Neural cell (in vitro differentiated cells): Measurements from ENCODE around the gene NTHL1. TPM values are rescaled to one million over a fixed set of nuclear protein-coding genes. Genes with fewer than 3 reads are reported as not detected.

Experiments used
- H2AFZ ChIP-seq: fragments of 200-600, 300-800 bp; sonication (generic), shearing (Covaris generic); 2 replicates; pipeline ENCODE4 v1.6.0; 2014; ENCODE audit warnings: low read depth, mild to moderate bottlenecking, antibody characterized with exemption, low read length, moderate library complexity
- H3F3A ChIP-seq: fragments of 200-600 bp; shearing (Covaris generic); 2 replicates; pipeline ENCODE4 v1.6.1; 2016; ENCODE audit warnings: mild to moderate bottlenecking, moderate library complexity, mixed read lengths, antibody characterized with exemption, low read length; ENCODE audit not compliant: insufficient read depth, poor library complexity, severe bottlenecking
- H3K27ac ChIP-seq: fragments of 200-600, 300-800 bp; sonication (generic), shearing (Covaris generic); 2 replicates; pipeline ENCODE4 v1.5.1; 2014; ENCODE audit warnings: mild to moderate bottlenecking, low read length, moderate library complexity
- H3K27me3 ChIP-seq: fragments of 300-800, 200-600 bp; sonication (generic), shearing (Covaris generic); 2 replicates; pipeline ENCODE4 v1.6.0; 2014; ENCODE audit warnings: mild to moderate bottlenecking, low read depth, low read length, moderate library complexity; ENCODE audit not compliant: insufficient read depth
- H3K36me3 ChIP-seq: fragments of 300-800, 200-600 bp; sonication (generic), shearing (Covaris generic); 2 replicates; pipeline ENCODE4 v1.5.1; 2014; ENCODE audit warnings: mild to moderate bottlenecking, antibody characterized with exemption, low read length, moderate library complexity; ENCODE audit not compliant: insufficient read depth
- H3K4me2 ChIP-seq: fragments of 300-800, 200-600 bp; sonication (generic), shearing (Covaris generic); 2 replicates; pipeline ENCODE4 v1.6.0; 2014; ENCODE audit warnings: mild to moderate bottlenecking, low read length
- H3K4me3 ChIP-seq: fragments of 300-800, 200-600 bp; sonication (generic), shearing (Covaris generic); 2 replicates; pipeline ENCODE4 v1.5.1; 2014; ENCODE audit warnings: mild to moderate bottlenecking, low read length, moderate library complexity
- H3K79me2 ChIP-seq: fragments of 200-600 bp; shearing (Covaris generic); replicated peaks from 2 replicates; pipeline ENCODE4 v1.6.0; 2014; ENCODE audit warnings: mild to moderate bottlenecking, low read length, moderate library complexity; ENCODE audit not compliant: insufficient read depth
- H3K9ac ChIP-seq: fragments of 300-800, 200-600 bp; sonication (generic), shearing (Covaris generic); 2 replicates; pipeline ENCODE4 v1.6.1; 2016; ENCODE audit warnings: mild to moderate bottlenecking, low read length, mixed read lengths
- H3K9me2 ChIP-seq: fragments of 200-600 bp; shearing (Covaris generic); 2 replicates; pipeline ENCODE4 v1.6.1; 2016; ENCODE audit warnings: mild to moderate bottlenecking, low read length, mixed read lengths; ENCODE audit not compliant: insufficient read depth
- H3K9me3 ChIP-seq: fragments of 200-600, 300-800 bp; sonication (generic), shearing (Covaris generic); 2 replicates; pipeline ENCODE4 v1.6.1; 2016; ENCODE audit warnings: mild to moderate bottlenecking, mixed run types, low read length, moderate library complexity, mixed read lengths
- H4K20me1 ChIP-seq: fragments of 200-600 bp; shearing (Covaris generic); 2 replicates; pipeline ENCODE4 v1.6.1; 2016; ENCODE audit warnings: mild to moderate bottlenecking, mixed run types; ENCODE audit not compliant: insufficient read depth
- EP300 ChIP-seq: fragments of 450-650 bp; conservative IDR thresholded peaks from 2 replicates; pipeline ENCODE4 v1.6.1; 2014; ENCODE audit warnings: antibody characterized with exemption, mild to moderate bottlenecking, moderate library complexity; ENCODE audit not compliant: poor library complexity, severe bottlenecking
- EZH2 ChIP-seq: fragments of 200-600, 300-800 bp; shearing (Covaris generic), sonication (generic); IDR thresholded peaks from 2 replicates; pipeline ENCODE4 v1.6.1; 2014; ENCODE audit warnings: antibody characterized with exemption, low read length, borderline replicate concordance, mild to moderate bottlenecking; ENCODE audit not compliant: insufficient read depth, poor library complexity, severe bottlenecking
- MXI1 ChIP-seq: fragments of 450-650 bp; conservative IDR thresholded peaks from 2 replicates; pipeline ENCODE4 v1.6.1; 2014; ENCODE audit warnings: antibody characterized with exemption, mild to moderate bottlenecking; ENCODE audit not compliant: poor library complexity, severe bottlenecking
- POLR2AphosphoS5 ChIP-seq: IDR thresholded peaks from 2 replicates; pipeline ENCODE4 v1.6.1; 2012
- RAD21 ChIP-seq: fragments of 450-650 bp; conservative IDR thresholded peaks from 2 replicates; pipeline ENCODE4 v1.6.1; 2014; ENCODE audit warnings: antibody characterized with exemption, mild to moderate bottlenecking, moderate library complexity
- SMC3 ChIP-seq: fragments of 450-650 bp; conservative IDR thresholded peaks from 2 replicates; pipeline ENCODE4 v1.6.1; 2014; ENCODE audit warnings: antibody characterized with exemption, mild to moderate bottlenecking, moderate library complexity; ENCODE audit not compliant: poor library complexity
- TAF1 ChIP-seq: IDR thresholded peaks from 2 replicates; pipeline ENCODE4 v1.6.1; 2012; ENCODE audit warnings: low read depth
- polyA plus RNA-seq: library from polyadenylated mRNA; depleted of rRNA; stranded (reverse); fragments of >200 nt; gene quantifications from 2 replicates; pipeline ENCODE4 v1.2.3, GENCODE V29; 2014
- TF ChIP-seq, protein P1 (sequence below): fragments of 450-650 bp; IDR thresholded peaks from 2 replicates; pipeline ENCODE4 v1.5.1; 2014; ENCODE audit warnings: antibody characterized with exemption, mild to moderate bottlenecking, moderate library complexity; ENCODE audit not compliant: poor library complexity, severe bottlenecking
- TF ChIP-seq, protein P2 (sequence below): IDR thresholded peaks from 2 replicates; pipeline ENCODE4 v1.6.1; 2012; ENCODE audit warnings: borderline replicate concordance

NTHL1 gene
- polyA plus RNA-seq, 1 donor from 2014 or later: 43.1 TPM

DNA sequence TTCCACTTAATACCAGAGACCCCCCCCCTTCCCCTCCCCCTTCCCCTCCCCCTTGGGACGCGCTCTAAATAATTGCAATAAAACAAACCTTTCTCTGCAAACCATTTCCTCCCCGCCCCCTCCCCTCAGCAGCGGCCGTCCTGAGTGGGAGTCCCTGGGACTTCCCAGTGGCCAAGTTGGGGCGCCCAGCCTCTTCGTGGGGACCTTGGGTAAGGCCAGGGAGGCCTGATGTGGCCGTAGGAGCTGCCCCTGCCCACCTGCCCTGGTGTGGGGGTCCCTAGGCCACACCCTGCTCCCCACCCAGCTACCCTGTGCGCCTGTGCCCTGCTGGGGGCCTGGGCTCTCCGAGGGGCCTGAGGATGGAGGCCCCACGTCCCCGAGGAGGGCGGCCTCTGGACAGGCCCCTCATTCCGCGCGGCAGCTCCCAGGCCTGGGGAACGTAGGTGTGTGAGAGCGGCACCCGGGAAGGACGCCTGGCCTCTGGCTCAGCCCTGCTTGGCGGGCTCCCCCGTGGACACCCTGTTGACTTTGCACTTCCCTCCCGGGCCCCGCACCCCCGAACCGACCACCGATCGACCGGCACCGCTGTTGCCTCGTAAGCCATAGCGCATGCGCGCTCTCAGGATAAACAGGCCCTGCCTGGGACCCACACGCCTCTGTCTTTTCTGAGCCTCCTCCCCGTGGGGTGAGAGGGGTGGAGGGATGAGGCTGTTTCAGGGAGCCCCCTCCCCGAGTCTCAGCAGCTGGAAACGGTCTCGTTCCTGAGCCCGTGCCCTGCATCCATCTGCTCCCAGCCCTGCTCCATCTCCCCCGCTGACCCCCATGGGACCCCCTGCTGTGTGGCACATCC, 9.0 kb downstream of the NTHL1 start:
- H2AFZ ChIP-seq: no peak overlapping the region
- H3K9me2 ChIP-seq: no peaks in the 10 kb centered on the region
- H3K9ac ChIP-seq: no peak overlapping the region
- no peak overlapping the region for H3K27ac ChIP-seq
- H3K4me3 ChIP-seq: no peak overlapping the region
- no peaks in the 10 kb centered on the region for H3F3A ChIP-seq
- no peaks in the 10 kb centered on the region for H3K36me3 ChIP-seq
- no peaks in the 10 kb centered on the region for H3K27me3 ChIP-seq
- H3K9me3 ChIP-seq: no peaks in the 10 kb centered on the region
- no peak for TF ChIP-seq RAD21
- TF ChIP-seq EZH2: no peak
- TF ChIP-seq MXI1: no peak
- TF ChIP-seq TAF1: no peak
- no peak for TF ChIP-seq EP300
- no peak for TF ChIP-seq POLR2AphosphoS5
- TF ChIP-seq SMC3: no peak
- TF ChIP-seq, protein P1, sequence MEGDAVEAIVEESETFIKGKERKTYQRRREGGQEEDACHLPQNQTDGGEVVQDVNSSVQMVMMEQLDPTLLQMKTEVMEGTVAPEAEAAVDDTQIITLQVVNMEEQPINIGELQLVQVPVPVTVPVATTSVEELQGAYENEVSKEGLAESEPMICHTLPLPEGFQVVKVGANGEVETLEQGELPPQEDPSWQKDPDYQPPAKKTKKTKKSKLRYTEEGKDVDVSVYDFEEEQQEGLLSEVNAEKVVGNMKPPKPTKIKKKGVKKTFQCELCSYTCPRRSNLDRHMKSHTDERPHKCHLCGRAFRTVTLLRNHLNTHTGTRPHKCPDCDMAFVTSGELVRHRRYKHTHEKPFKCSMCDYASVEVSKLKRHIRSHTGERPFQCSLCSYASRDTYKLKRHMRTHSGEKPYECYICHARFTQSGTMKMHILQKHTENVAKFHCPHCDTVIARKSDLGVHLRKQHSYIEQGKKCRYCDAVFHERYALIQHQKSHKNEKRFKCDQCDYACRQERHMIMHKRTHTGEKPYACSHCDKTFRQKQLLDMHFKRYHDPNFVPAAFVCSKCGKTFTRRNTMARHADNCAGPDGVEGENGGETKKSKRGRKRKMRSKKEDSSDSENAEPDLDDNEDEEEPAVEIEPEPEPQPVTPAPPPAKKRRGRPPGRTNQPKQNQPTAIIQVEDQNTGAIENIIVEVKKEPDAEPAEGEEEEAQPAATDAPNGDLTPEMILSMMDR: no peak
- TF ChIP-seq, protein P2, sequence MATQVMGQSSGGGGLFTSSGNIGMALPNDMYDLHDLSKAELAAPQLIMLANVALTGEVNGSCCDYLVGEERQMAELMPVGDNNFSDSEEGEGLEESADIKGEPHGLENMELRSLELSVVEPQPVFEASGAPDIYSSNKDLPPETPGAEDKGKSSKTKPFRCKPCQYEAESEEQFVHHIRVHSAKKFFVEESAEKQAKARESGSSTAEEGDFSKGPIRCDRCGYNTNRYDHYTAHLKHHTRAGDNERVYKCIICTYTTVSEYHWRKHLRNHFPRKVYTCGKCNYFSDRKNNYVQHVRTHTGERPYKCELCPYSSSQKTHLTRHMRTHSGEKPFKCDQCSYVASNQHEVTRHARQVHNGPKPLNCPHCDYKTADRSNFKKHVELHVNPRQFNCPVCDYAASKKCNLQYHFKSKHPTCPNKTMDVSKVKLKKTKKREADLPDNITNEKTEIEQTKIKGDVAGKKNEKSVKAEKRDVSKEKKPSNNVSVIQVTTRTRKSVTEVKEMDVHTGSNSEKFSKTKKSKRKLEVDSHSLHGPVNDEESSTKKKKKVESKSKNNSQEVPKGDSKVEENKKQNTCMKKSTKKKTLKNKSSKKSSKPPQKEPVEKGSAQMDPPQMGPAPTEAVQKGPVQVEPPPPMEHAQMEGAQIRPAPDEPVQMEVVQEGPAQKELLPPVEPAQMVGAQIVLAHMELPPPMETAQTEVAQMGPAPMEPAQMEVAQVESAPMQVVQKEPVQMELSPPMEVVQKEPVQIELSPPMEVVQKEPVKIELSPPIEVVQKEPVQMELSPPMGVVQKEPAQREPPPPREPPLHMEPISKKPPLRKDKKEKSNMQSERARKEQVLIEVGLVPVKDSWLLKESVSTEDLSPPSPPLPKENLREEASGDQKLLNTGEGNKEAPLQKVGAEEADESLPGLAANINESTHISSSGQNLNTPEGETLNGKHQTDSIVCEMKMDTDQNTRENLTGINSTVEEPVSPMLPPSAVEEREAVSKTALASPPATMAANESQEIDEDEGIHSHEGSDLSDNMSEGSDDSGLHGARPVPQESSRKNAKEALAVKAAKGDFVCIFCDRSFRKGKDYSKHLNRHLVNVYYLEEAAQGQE: no peak
- H4K20me1 ChIP-seq: no peaks in the 10 kb centered on the region
- no peaks in the 10 kb centered on the region for H3K79me2 ChIP-seq
- H3K4me2 ChIP-seq: no peak overlapping the region

DNA sequence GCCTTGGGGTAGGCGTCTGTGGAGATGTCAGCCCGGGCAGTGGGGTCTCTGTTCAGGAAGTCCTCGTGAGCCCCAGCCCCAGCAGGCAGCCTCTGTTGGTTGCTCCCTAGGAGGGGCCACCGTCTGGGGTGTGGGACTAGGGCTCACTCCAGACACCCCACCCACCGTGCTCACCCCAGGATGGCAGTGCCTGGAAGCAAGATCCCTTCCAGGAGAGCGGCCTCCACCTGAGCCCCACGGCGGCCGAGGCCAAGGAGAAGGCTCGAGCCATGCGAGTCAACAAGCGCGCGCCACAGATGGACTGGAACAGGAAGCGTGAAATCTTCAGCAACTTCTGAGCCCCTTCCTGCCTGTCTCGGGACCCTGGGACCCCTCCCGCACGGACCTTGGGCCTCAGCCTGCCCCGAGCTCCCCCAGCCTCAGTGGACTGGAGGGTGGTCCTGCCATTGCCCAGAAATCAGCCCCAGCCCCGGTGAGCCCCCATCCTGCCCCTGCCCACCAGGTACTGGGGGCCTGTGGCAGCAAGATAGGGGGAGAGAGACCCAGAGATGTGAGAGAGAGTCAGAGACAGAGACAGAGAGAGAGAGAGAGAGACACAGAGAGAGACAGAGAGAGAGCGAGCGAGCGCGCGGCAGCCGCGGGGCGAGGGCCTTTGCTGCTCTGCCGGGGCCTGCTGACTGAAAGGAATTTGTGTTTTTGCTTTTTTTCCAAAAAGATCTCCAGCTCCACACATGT, 9.8 kb downstream of the NTHL1 start:
- Histone ChIP-seq H3K27ac (no peak overlapping the region), H3F3A (no peaks in the 10 kb centered on the region), H3K9ac (no peak overlapping the region), H3K9me2 (no peaks in the 10 kb centered on the region), H3K36me3 (no peaks in the 10 kb centered on the region), H3K27me3 (no peaks in the 10 kb centered on the region), H4K20me1 (no peaks in the 10 kb centered on the region), H2AFZ (no peak overlapping the region), H3K79me2 (no peaks in the 10 kb centered on the region), H3K9me3 (no peaks in the 10 kb centered on the region), H3K4me3 (no peak overlapping the region), H3K4me2 (no peak overlapping the region)
- TF ChIP-seq RAD21 (no peak), TAF1 (no peak), SMC3 (no peak), EP300 (no peak), POLR2AphosphoS5 (no peak), EZH2 (no peak), MXI1 (no peak)
- TF ChIP-seq, protein P1: no peak
- TF ChIP-seq, protein P2: no peak
